VCaP (cell line): Measurements from ENCODE around the gene AGAP9.
A peak's percentile ranks its signal among the peaks of the same experiment; 100 is the strongest.
"Not testable (repeated sequence)": the region's sequence is repeated elsewhere in the genome, so short reads cannot be mapped to it uniquely, and the experiment has no call there.

Experiments
- H3K27ac ChIP-seq: fragments of 450-650 bp; 2 replicates; pipeline ENCODE4 v1.5.1; 2017
- CTCF ChIP-seq: fragments of 450-650 bp; conservative IDR thresholded peaks from 2 replicates; pipeline ENCODE4 v1.5.1; 2017; ENCODE audit warnings: mild to moderate bottlenecking, moderate library complexity

AGAP9 gene

GRCh38 chr10:47461261-47461687 is 62.2 kb downstream of the AGAP9 start:
- H3K27ac ChIP-seq: not testable (repeated sequence)

GRCh38 chr10:47458466-47459154 is 64.8 kb downstream of the AGAP9 start:
- no peak for TF ChIP-seq CTCF

More at GRCh38 chr10:47461261-47461687, 62.2 kb downstream of the AGAP9 start:
- TF ChIP-seq CTCF: peak; percentile 34; the same call in 1 of the 2 replicates

GRCh38 chr10:47457826-47458225 is 65.6 kb downstream of the AGAP9 start:
- TF ChIP-seq CTCF: no peak
- no peak overlapping the region for H3K27ac ChIP-seq

More at GRCh38 chr10:47458466-47459154, 64.8 kb downstream of the AGAP9 start:
- H3K27ac ChIP-seq: no peak overlapping the region

GRCh38 chr10:47457528-47457820 is 66.0 kb downstream of the AGAP9 start:
- H3K27ac ChIP-seq: no peak overlapping the region
- no peak for TF ChIP-seq CTCF

- no peak overlapping the region for H3K27ac ChIP-seq
- no peak for TF ChIP-seq CTCF
Observed at GRCh38 chr10:47456794-47457527, 66.5 kb downstream of the AGAP9 start.

GRCh38 chr10:47456079-47456785 is 67.2 kb downstream of the AGAP9 start:
- no peak for TF ChIP-seq CTCF
- no peak overlapping the region for H3K27ac ChIP-seq

GRCh38 chr10:47455350-47456078 is 67.9 kb downstream of the AGAP9 start:
- H3K27ac ChIP-seq: not testable (repeated sequence)
